Measurements from ENCODE around the gene MTFR2. TPM values are rescaled to one million over a fixed set of nuclear protein-coding genes. Genes with fewer than 3 reads are reported as not detected.

MTFR2 gene
- total and polyA plus RNA-seq, 4 donors: 0.08 to 3.6 (median 0.21) TPM

- Histone ChIP-seq H3K27ac (ENCODE audit: low read depth in 1 of 2, low read length in 2 of 2) (no peak overlapping the region), H3K4me1 (ENCODE audit: control insufficient read depth in 4 of 4, insufficient read depth in 4 of 4, low read length in 3 of 4) (peaks cover 15 to 62% (median 47%) of the 10 kb centered on the region in 4 donors), H3K27me3 (ENCODE audit: control insufficient read depth in 4 of 4, insufficient read depth in 4 of 4, low read length in 3 of 4) (no peaks in the 10 kb centered on the region), H3K4me3 (ENCODE audit: low read depth in 1 of 3, low read length in 3 of 3) (no peak overlapping the region), H3K9me3 (ENCODE audit: control insufficient read depth in 4 of 4, low read length in 3 of 4) (no peaks in the 10 kb centered on the region), H3K9ac (ENCODE audit: low read depth in 1 of 2, low read length in 2 of 2) (no peak overlapping the region), H3K36me3 (ENCODE audit: control insufficient read depth in 4 of 4, insufficient read depth in 3 of 4, low read depth in 1 of 4, low read length in 3 of 4) (peaks cover 0 to 3% (median 1%) of the 10 kb centered on the region in 4 donors)
- no peak for DNase-seq (ENCODE audit: low spot score)
- TF ChIP-seq FOXA1 (IDR thresholded peaks at IDR 0.05) (no peak), RAD21 (IDR thresholded peaks at IDR 0.05) (no peak), NR2F2 (IDR thresholded peaks at IDR 0.05) (no peak), RXRA (IDR thresholded peaks at IDR 0.05) (no peak), FOXA2 (IDR thresholded peaks at IDR 0.05) (no peak), EGR1 (IDR thresholded peaks at IDR 0.05; ENCODE audit: low read depth in 2 of 2) (no peak), SP1 (IDR thresholded peaks at IDR 0.05) (no peak), TAF1 (conservative IDR thresholded peaks at IDR 0.05) (no peak), YY1 (IDR thresholded peaks at IDR 0.05) (no peak), HNF4A (conservative IDR thresholded peaks at IDR 0.05) (no peak), REST (IDR thresholded peaks at IDR 0.05) (no peak), GABPA (IDR thresholded peaks at IDR 0.05 in 1 of 2, conservative IDR thresholded peaks at IDR 0.05 in 1 of 2) (no peak), JUND (IDR thresholded peaks at IDR 0.05) (no peak)
- TF ChIP-seq, protein P1, sequence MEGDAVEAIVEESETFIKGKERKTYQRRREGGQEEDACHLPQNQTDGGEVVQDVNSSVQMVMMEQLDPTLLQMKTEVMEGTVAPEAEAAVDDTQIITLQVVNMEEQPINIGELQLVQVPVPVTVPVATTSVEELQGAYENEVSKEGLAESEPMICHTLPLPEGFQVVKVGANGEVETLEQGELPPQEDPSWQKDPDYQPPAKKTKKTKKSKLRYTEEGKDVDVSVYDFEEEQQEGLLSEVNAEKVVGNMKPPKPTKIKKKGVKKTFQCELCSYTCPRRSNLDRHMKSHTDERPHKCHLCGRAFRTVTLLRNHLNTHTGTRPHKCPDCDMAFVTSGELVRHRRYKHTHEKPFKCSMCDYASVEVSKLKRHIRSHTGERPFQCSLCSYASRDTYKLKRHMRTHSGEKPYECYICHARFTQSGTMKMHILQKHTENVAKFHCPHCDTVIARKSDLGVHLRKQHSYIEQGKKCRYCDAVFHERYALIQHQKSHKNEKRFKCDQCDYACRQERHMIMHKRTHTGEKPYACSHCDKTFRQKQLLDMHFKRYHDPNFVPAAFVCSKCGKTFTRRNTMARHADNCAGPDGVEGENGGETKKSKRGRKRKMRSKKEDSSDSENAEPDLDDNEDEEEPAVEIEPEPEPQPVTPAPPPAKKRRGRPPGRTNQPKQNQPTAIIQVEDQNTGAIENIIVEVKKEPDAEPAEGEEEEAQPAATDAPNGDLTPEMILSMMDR (IDR thresholded peaks at IDR 0.05; ENCODE audit: low read depth, low read length, missing input control): no peak
- TF ChIP-seq, protein P2, sequence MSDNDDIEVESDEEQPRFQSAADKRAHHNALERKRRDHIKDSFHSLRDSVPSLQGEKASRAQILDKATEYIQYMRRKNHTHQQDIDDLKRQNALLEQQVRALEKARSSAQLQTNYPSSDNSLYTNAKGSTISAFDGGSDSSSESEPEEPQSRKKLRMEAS (IDR thresholded peaks at IDR 0.05): no peak
- WGBS: 41% methylated on average over 2 of the region's 2 CpGs
These were observed 34.8 kb upstream of the MTFR2 start for GRCh38 chr6:136284909-136285308.

DNA sequence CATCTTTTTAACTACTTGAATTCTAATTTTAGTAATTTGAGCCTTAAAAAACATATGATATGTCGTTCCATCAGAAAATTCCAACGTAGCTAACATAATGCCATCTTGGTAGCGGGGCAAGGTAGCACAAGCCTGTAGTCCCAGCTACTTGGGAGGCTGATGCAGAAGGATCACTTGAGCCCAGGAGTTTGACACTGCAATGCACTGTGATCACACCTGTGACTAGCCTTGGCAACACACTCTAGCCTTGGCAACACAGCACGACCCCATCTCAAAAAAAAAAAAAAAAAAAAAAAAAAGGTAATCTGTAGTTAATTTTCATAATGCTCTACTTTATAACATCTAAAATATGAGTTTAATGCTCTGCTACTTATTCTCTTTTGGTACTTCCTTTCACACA, 32.8 kb upstream of the MTFR2 start:
- Histone ChIP-seq H3K9ac (ENCODE audit: low read depth in 1 of 2, low read length in 2 of 2) (no peak overlapping the region), H3K4me1 (ENCODE audit: control insufficient read depth in 4 of 4, insufficient read depth in 4 of 4, low read length in 3 of 4) (peaks cover 15 to 58% (median 41%) of the 10 kb centered on the region in 4 donors), H3K36me3 (ENCODE audit: control insufficient read depth in 4 of 4, insufficient read depth in 3 of 4, low read depth in 1 of 4, low read length in 3 of 4) (peaks cover 0 to 9% (median 3%) of the 10 kb centered on the region in 4 donors), H3K27ac (ENCODE audit: low read depth in 1 of 2, low read length in 2 of 2) (no peak overlapping the region), H3K27me3 (ENCODE audit: control insufficient read depth in 4 of 4, insufficient read depth in 4 of 4, low read length in 3 of 4) (no peaks in the 10 kb centered on the region), H3K4me3 (ENCODE audit: low read depth in 1 of 3, low read length in 3 of 3) (no peak overlapping the region), H3K9me3 (ENCODE audit: control insufficient read depth in 4 of 4, low read length in 3 of 4) (no peaks in the 10 kb centered on the region)
- 74% methylated on average over 4 of the region's 4 CpGs for WGBS
- no peak for TF ChIP-seq HNF4A (conservative IDR thresholded peaks at IDR 0.05)
- TF ChIP-seq RXRA (IDR thresholded peaks at IDR 0.05): no peak
- TF ChIP-seq GABPA (IDR thresholded peaks at IDR 0.05 in 1 of 2, conservative IDR thresholded peaks at IDR 0.05 in 1 of 2): no peak
- TF ChIP-seq, protein P3, sequence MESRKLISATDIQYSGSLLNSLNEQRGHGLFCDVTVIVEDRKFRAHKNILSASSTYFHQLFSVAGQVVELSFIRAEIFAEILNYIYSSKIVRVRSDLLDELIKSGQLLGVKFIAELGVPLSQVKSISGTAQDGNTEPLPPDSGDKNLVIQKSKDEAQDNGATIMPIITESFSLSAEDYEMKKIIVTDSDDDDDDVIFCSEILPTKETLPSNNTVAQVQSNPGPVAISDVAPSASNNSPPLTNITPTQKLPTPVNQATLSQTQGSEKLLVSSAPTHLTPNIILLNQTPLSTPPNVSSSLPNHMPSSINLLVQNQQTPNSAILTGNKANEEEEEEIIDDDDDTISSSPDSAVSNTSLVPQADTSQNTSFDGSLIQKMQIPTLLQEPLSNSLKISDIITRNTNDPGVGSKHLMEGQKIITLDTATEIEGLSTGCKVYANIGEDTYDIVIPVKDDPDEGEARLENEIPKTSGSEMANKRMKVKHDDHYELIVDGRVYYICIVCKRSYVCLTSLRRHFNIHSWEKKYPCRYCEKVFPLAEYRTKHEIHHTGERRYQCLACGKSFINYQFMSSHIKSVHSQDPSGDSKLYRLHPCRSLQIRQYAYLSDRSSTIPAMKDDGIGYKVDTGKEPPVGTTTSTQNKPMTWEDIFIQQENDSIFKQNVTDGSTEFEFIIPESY (IDR thresholded peaks at IDR 0.05): no peak
- TF ChIP-seq RAD21 (IDR thresholded peaks at IDR 0.05): no peak
- no peak for TF ChIP-seq TAF1 (conservative IDR thresholded peaks at IDR 0.05)
- TF ChIP-seq HNF4G (IDR thresholded peaks at IDR 0.05): no peak
- TF ChIP-seq JUND (IDR thresholded peaks at IDR 0.05): no peak
- TF ChIP-seq, protein P2 (IDR thresholded peaks at IDR 0.05): no peak
- TF ChIP-seq SP1 (IDR thresholded peaks at IDR 0.05): no peak
- no peak for TF ChIP-seq YY1 (IDR thresholded peaks at IDR 0.05)
- no peak for TF ChIP-seq NR2F2 (IDR thresholded peaks at IDR 0.05)
- no peak for TF ChIP-seq EGR1 (IDR thresholded peaks at IDR 0.05; ENCODE audit: low read depth in 2 of 2)
- no peak for TF ChIP-seq REST (IDR thresholded peaks at IDR 0.05)
- TF ChIP-seq FOXA2 (IDR thresholded peaks at IDR 0.05): no peak
- TF ChIP-seq, protein P1 (IDR thresholded peaks at IDR 0.05; ENCODE audit: low read depth, low read length, missing input control): no peak
- TF ChIP-seq FOXA1 (IDR thresholded peaks at IDR 0.05): no peak
- no peak for DNase-seq (ENCODE audit: low spot score)
